MM.1S (cell line): ENCODE data around the gene ARHGEF40.

Source experiments
- CTCF ChIP-seq: fragments of 300-600 bp; sonication (generic); IDR thresholded peaks from 2 replicates; pipeline ENCODE4 v1.5.1; 2016; ENCODE audit warnings: antibody characterized with exemption, low read length, mixed read lengths
- EZH2 ChIP-seq: fragments of 300-600 bp; sonication (generic); optimal IDR thresholded peaks from 2 replicates; pipeline ENCODE3; 2017; ENCODE audit warnings: low read depth, mild to moderate bottlenecking, antibody characterized with exemption, low read length, mixed read lengths

- TF ChIP-seq EZH2 (no peak), CTCF (no peak)
Observed at GRCh38 chr14:21070610-21071224, 613 bp downstream of the ARHGEF40 start.
